Right ventricle myocardium inferior (tissue), 1 donor: ENCODE measurements around the gene LSP1. TPM values are rescaled to one million over a fixed set of nuclear protein-coding genes. Genes with fewer than 3 reads are reported as not detected.
"Not testable (repeated sequence)": the region's sequence is repeated elsewhere in the genome, so short reads cannot be mapped to it uniquely, and the experiment has no call there.

Experiments used
- ATAC-seq: fragments of 200-7000 bp; cut with Tn5 transposase; one replicate; pipeline ENCODE4 v1.9.1; 2020; ENCODE audit warnings: mild to moderate bottlenecking, moderate library complexity
- DNase-seq: peaks from one replicate; pipeline ENCODE4 v3.0.0; 2021; ENCODE audit errors: missing footprints
- intact Hi-C: fragments of 100-400 bp; cut with DNase I; formaldehyde crosslinking; loops from one replicate; pipeline ENCODE4 v1.11.0; 2022
- total RNA-seq: library from RNA; stranded (reverse); fragmentation: NEBNext Ultra II Directional; extraction: Animal tissue kit (Norgen Biotek cat#: 25700); gene quantifications from one replicate; pipeline ENCODE4 v1.2.1, GENCODE V29; 2021
- donor health status: DM: no; HTN: yes; CAD: no; lungs with severe emphysema.

The LSP1 gene
- total RNA-seq, 1 donor from 2014 or later, result 22.5 TPM

GRCh38 chr11:1880746-1881441 lies 28.0 kb downstream of the LSP1 start:
- DNase-seq (peak; percentile 63), ATAC-seq (no peak)
- intact Hi-C loops, result loop anchor here (5.0 kb wide), 2 partner anchors 36 to 256 kb away; partner anchors contain the start of genes IGF2 and TNNT3

GRCh38 chr11:1881442-1882264 lies 28.8 kb downstream of the LSP1 start:
- DNase-seq (peak; percentile 89), ATAC-seq (peak; percentile 37)
- intact Hi-C loops, result loop anchor here (2.0 to 5.0 kb wide), 4 partner anchors 36 to 269 kb away; partner anchors contain the start of genes IGF2, TNNI2 and TNNT3

GRCh38 chr11:1882265-1883238 lies 29.7 kb downstream of the LSP1 start:
- intact Hi-C loops, result loop anchor here (2.0 to 5.0 kb wide), 4 partner anchors 35 to 268 kb away; partner anchors contain the start of genes IGF2, TNNI2 and TNNT3
- DNase-seq (peak; percentile 93), ATAC-seq (peak; percentile 67)

- ATAC-seq (no peak), DNase-seq (peak; percentile 56)
- intact Hi-C loops, result loop anchor here (2.0 to 5.0 kb wide), 4 partner anchors 34 to 267 kb away; partner anchors contain the start of genes IGF2, TNNI2 and TNNT3
Observed at GRCh38 chr11:1883346-1884302, 30.7 kb downstream of the LSP1 start.

- ATAC-seq (no peak), DNase-seq (no peak)
- intact Hi-C loops, result loop anchor here (5.0 kb wide), 2 partner anchors 33 to 253 kb away; partner anchors contain the start of genes IGF2 and TNNT3
Observed at GRCh38 chr11:1884303-1884700, 31.4 kb downstream of the LSP1 start.

DNA sequence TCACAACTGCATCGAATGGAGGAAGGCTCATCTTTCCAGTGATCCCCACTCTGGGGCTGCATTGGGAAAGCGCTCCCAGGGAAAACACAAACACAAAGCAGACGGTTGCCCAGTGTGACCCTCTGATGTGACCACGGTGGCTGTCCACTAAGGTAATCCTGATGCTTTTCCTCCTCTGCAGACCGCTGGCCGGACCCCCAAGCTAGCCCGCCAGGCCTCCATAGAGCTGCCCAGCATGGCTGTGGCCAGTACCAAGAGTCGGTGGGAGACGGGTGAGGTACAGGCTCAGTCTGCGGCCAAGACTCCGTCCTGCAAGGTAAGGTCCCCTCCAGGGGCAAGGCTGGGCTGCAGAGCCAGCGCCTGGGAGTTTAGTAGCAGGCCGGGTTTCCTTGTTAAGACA lies 33.7 kb downstream of the LSP1 start:
- ATAC-seq, DNase-seq, intact Hi-C loops: not testable (repeated sequence)

DNA sequence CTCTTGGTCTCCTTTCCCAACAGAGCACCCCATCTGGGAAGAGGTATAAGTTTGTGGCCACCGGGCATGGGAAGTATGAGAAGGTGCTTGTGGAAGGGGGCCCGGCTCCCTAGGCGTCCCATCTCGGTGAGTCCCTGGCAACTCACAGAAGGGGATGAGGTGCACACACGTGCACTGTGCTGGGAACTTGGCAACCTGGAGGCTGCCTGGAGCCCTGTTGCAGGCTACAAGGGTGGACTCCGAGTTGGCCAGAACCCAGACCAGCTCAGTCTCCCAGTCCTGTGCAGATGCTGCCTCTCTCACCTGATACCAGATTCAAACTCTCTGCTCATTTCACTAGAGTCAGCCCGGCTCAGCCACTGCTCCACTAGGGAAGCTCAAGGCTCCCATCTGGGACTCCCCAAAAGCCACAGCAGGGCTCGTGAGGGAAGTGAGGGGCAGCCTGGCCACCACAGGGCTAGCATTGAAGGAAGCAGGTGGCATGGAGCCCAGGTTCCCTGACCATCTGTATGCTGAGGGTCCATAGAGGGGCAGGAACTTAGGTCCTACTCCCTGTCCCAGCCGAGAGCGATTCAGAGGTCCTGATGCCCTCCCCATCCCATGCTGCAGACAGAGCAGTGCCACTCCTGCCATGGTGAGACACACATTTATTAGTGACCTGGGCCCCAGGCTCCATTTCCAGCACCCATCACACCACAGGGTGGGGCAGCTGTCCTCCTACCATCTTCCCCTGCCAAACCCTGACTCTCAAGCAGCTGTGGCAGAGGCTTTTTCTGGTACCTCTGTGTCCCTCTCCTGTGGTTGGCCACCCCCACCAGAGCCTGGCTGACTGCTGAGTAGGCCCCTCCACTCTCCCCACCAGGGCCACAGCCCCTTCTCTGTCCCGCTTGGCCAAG lies 34.8 kb downstream of the LSP1 start:
- intact Hi-C loops, result no loop called here
- ATAC-seq, result no peak
- DNase-seq, result no peak

DNA sequence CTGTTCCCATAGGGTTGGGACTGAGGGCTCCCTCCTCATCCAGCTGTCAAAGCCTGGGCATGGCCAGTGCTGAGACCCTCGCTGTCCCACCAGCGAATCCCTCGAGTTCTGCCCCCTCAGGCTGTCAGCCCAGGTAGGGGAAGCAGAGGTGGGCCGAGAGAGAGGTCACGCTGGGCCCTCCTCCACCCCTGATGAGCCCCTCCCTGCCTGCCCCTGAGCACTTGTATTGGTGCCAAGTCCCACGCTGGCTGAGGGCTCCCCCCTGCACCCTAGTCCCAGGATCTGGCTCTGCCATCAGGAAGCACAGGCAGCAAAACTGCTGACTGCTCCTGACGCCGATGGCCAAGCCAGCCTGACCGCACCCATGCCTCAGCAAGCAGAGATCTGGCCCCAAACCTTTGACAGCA lies 35.5 kb downstream of the LSP1 start:
- ATAC-seq, result no peak
- DNase-seq, result peak; percentile 59
- intact Hi-C loops, result no loop called here

DNA sequence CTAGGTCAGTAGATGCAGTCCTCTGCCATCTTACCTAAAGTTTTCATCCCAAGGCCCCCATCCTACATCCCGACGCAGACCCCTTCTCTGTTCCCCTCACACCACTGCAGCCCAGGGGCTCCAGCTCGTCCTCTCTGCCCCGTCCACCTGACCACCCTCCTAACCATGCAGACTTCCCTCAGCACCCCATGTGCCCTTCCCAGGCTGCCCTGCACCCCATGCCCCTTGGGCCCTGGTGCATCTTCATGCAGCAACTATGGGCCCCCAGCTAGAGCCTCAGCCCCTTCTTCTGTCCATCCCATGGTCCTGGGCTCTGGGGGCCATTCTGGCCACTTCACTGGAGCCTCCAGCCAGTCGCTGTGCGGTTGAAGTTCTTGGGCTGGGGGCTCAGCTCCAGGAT lies 35.9 kb downstream of the LSP1 start:
- ATAC-seq (no peak), DNase-seq (no peak)
- intact Hi-C loops, result no loop called here

DNA sequence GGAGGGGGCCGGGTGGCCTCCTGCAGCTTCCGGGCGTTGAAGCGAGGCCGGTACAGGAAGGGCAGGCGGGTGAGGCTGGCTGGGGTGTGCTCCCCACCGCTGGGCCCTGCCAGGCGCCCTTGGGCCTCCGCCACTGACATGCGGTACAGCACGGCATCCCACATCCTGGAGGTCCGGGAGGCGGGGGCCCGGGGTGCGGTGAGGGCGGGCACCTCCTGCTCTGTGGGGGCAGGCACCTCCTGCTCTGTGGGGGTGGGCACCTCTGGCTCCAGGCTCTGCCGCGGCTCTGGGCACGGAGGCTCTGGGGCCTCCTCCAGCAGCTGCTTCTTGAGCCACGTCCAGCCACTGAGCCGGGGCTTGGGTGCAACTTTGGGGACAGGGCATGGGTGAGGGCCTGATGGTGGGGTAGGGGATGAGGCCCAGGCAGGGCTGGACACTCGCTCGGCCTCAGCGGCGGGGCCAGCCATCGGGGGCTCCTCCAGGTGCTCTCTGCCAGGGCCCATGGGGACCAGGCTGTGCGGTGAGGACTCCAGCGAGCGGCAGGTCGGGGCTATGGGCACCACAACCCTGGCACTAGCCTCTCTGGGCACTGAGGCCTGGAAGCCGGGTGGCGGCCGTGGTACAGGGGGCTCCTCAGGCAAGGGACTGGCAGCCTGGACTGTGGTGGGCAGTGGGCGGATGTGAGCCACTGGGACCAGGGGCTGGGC lies 36.5 kb downstream of the LSP1 start:
- intact Hi-C loops, result no loop called here
- ATAC-seq, result peak; percentile 11
- DNase-seq, result peak; percentile 66

DNA sequence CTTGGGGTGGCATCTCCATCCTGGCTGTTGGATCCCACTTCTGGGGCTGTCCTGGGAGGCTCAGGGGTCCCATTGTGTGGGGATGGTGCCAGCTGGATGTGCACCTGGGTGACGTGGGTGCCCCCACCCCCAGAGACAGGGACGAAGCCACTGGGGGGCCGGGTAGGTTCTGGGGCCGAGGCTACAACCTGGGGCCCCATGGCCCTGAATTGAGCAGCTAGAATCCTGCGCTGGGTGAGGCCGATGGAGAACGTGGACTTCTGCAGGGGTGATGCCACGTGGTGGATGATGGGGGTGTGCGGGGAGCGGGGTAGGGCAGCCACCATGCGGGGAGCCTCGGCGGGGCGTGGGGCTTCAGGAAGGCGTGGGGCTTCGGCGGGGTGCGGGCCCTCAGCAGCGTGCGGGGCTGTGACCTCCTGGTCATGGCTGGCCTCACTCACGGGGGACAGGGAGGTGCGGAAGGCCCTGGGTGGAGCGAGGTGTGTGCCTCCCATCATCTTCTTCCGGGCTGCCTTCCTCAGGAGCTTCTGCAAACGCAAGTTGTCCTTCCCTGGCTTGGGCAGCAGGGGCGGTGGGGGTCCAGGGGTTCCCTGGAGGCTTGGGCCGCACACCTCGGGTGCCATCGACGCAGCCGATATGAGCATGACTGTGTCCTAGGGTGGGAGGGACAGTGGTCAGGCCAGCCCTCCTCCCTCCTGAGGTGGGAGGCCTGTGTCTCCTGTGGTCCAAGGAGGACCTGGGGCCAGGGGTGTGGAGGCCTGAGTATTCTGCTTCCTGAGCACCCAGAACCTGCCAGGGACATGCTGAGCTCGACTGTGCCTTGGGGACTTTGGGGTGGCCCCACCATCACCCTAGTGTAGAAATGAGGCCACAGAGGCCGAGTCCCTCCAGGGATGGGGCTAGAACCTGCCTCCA lies 37.3 kb downstream of the LSP1 start:
- intact Hi-C loops, result no loop called here
- ATAC-seq (no peak), DNase-seq (peak; percentile 17)

DNA sequence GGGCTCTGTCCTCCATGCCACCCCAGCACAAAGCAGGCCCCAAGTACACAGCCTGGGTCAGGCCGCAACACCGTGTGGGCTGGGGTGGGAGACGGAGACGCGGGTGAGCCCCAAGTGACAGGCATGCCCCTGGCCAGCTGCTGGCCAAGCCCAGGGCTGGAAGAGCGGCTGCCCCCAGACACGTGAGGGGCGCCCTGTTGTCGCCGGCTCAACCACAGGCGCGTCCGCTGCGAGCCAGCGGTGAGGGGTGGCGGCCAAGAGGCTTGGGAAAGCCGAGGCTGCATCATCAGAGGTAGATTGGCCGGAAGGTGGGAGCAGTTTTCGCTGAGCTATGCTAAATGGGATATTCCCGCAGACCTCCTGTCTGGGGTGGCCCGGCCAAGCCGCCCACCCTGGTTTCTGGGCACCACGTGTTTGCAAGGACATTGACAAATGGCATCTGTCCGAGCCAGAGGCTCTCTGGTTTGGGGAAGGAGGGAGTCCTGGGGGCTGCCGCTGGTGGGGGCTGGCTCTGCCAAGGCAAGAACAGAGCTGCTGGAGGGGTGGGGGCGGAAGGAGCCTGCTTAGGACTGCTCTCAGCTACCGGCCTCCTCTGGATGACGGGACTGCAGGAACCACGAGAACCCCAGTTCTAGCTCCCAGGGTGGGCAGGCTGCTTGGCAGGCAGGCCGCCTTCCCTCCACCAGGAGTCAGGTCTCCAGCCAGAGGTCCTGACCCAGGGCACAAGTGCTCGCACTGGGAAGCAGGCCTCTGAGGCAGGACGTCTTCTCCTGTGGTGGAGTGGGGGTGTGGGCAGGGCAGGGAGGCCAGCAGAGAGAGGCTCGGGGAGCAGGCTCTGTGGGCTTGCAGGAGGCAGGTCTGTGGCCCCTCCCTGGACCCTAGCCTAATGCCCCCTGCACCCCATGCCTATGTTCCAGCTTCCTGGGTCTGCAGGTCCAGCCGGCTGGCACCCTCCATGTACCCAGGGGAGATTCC lies 38.3 kb downstream of the LSP1 start:
- ATAC-seq, result peak; percentile 18
- DNase-seq, result peak; percentile 66
- intact Hi-C loops, result no loop called here

GRCh38 chr11:1891831-1892115 lies 38.9 kb downstream of the LSP1 start, which contains the start of gene PRR33:
Gene PRR33 (minus strand): TSS chr11:1891895. CDS start chr11:1890584, 1,311 bp downstream.
- ATAC-seq (no peak), DNase-seq (no peak)
- intact Hi-C loops, result no loop called here

DNA sequence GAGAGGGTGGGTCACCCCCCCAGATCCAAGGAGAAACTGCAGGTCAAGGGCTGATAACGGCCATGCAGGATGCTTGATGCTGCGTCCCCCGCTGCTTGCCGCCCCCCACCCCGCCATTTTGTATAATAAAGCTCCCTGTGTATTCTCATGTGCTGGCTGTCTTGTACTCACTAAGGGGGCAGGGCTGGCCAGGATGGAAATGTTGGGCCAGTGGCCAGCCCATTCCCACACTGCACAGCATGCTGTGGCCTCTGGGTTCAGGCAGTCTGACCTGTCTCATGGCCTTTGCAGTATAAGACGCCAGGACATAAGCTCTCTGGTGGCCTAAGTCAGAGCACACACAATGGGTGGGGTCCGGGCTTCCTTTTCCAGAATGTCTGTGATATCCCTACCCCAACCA lies 39.2 kb downstream of the LSP1 start:
- DNase-seq, result peak; percentile 57
- intact Hi-C loops, result no loop called here
- peak; percentile 37 for ATAC-seq
